Karpas-422 (cell line): ENCODE data around the gene MKLN1. TPM values are rescaled to one million over a fixed set of nuclear protein-coding genes. Genes with fewer than 3 reads are reported as not detected.

Experiments
- DNase-seq: peaks from one replicate; pipeline ENCODE4 v3.0.0-alpha.2; 2015
- H2AFZ ChIP-seq: fragments of 200-600 bp; sonication (generic); 2 replicates; pipeline ENCODE4 v1.6.1; 2014; ENCODE audit warnings: antibody characterized with exemption, low read length, mixed read lengths
- H3K27ac ChIP-seq: fragments of 200-600 bp; sonication (generic); 2 replicates; pipeline ENCODE4 v1.5.1; 2014; ENCODE audit warnings: mild to moderate bottlenecking, low read length, moderate library complexity
- H3K27me3 ChIP-seq: fragments of 200-600 bp; sonication (generic); 2 replicates; pipeline ENCODE4 v1.6.1; 2014; ENCODE audit warnings: low read length, mixed read lengths
- H3K36me3 ChIP-seq: fragments of 200-600 bp; sonication (generic); 2 replicates; pipeline ENCODE4 v1.6.1; 2014; ENCODE audit warnings: low read length, mixed read lengths; ENCODE audit not compliant: insufficient read depth
- H3K4me1 ChIP-seq: fragments of 200-600 bp; sonication (generic); 2 replicates; pipeline ENCODE4 v1.6.1; 2014; ENCODE audit warnings: mild to moderate bottlenecking, low read length, mixed read lengths
- H3K4me2 ChIP-seq: fragments of 200-600 bp; sonication (generic); 2 replicates; pipeline ENCODE4 v1.6.1; 2014; ENCODE audit warnings: low read length, low read depth, mild to moderate bottlenecking; ENCODE audit not compliant: poor library complexity, severe bottlenecking
- H3K4me3 ChIP-seq: fragments of 200-600 bp; sonication (generic); 2 replicates; pipeline ENCODE4 v1.5.1; 2014; ENCODE audit warnings: mild to moderate bottlenecking, antibody characterized with exemption, low read length, mixed read lengths
- H3K79me2 ChIP-seq: fragments of 200-600 bp; sonication (generic); 2 replicates; pipeline ENCODE4 v1.6.1; 2014; ENCODE audit warnings: mild to moderate bottlenecking, low read length, mixed read lengths
- H3K9ac ChIP-seq: fragments of 200-600 bp; sonication (generic); 2 replicates; pipeline ENCODE4 v1.6.0; 2014; ENCODE audit warnings: low read length
- H3K9me2 ChIP-seq: fragments of 200-600 bp; sonication (generic), shearing (Covaris generic); replicated peaks from 2 replicates; pipeline ENCODE4 v1.6.0; 2014; ENCODE audit warnings: mild to moderate bottlenecking, low read length, moderate library complexity; ENCODE audit not compliant: insufficient read depth
- H3K9me3 ChIP-seq: fragments of 300-700, 200-600 bp; sonication (generic); 2 replicates; pipeline ENCODE4 v1.6.1; 2014; ENCODE audit warnings: low read length, mixed read lengths
- H4K20me1 ChIP-seq: fragments of 200-600 bp; sonication (generic); 2 replicates; pipeline ENCODE4 v1.6.1; 2014; ENCODE audit warnings: mild to moderate bottlenecking, antibody characterized with exemption, low read length, low read depth; ENCODE audit not compliant: insufficient read depth
- total RNA-seq: library from RNA; depleted of rRNA; stranded (reverse); fragments of >200 nt; shearing (Covaris generic); gene quantifications from 2 replicates; pipeline ENCODE4 v1.2.3, GENCODE V29; 2014; ENCODE audit warnings: low replicate concordance

Gene MKLN1
- total RNA-seq, 1 experiment from 2014 or later: 70.8 TPM

DNA sequence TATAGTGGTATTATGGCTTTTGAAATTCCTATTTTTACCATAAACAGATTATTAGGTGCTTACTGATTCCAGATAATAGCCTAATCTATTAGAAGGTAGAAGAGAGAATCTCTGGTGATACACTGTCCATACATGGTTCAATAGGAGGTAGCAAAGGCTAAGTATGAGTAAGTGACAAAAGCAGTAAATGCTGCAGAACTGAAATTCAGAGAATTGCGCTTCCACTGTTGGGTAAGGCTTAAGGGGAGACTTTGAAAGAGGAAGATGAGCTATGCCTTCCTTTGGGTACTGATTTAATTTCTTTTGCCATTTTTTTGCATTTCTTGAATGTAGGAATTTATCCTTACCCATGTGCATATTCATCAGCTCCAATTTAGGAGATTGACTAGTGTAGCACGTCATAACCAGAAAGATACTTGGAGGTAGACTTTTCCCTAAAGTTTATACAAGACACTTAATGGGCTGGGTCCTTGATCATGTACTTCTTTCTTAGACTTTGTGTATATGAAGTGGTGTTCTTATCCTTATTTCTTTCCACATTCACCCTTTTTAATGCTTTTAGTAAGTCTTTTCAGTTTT lies 15.3 kb downstream of the MKLN1 start:
- Histone ChIP-seq H3K9me3 (no peaks in the 10 kb centered on the region), H3K9ac (no peak overlapping the region), H3K4me3 (no peak overlapping the region), H4K20me1 (0 out of 2 replicates have a peak, but pooled peaks cover 2% of the 10 kb centered on the region), H3K4me2 (no peak overlapping the region), H3K79me2 (peaks cover 100% of the 10 kb centered on the region), H3K36me3 (0 out of 2 replicates have a peak, but pooled peaks cover 8% of the 10 kb centered on the region), H3K27ac (no peak overlapping the region), H3K27me3 (no peaks in the 10 kb centered on the region), H3K9me2 (no peaks in the 10 kb centered on the region), H2AFZ (no peak overlapping the region), H3K4me1 (0 out of 2 replicates have a peak, but pooled peaks cover 2% of the 10 kb centered on the region)
- DNase-seq: no peak

DNA sequence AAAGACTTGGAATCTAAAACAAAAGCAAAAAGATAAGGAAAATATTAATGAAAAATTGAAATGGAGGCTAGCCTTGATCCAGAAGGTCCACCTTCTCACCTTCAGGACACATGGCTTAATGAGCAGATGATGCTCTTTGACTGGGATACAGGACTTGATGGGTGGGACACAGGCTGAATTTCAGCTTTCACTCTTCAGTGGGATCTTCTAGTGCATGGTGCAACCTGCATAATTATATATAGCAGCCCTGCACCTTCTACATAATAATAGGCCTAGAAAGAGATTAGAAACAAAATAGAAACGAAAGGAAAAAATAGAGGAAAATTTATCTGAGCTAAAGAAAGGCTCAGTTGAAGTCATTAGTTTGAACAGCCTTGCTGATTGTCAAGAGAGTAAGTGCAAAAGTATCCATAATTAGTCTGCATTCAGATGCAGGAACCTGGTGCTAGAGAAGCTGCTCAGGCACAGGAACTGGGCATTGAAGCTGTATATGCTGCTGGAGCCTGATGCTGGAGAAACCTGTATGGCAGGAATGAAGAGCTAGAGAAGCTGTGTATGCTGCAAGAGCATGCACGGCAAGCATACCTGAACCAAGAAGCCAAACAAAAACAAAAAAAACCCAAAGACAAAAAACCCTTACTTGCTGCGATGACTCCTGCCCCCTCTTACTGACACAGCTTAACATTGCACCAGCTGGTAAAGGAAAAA lies 19.4 kb downstream of the MKLN1 start:
- no peak overlapping the region for H3K4me2 ChIP-seq
- H4K20me1 ChIP-seq: no peaks in the 10 kb centered on the region
- H3K27me3 ChIP-seq: no peaks in the 10 kb centered on the region
- H3K9me2 ChIP-seq: no peaks in the 10 kb centered on the region
- H3K27ac ChIP-seq: no peak overlapping the region
- H3K79me2 ChIP-seq: peaks cover 98% of the 10 kb centered on the region
- H3K9ac ChIP-seq: no peak overlapping the region
- no peak overlapping the region for H3K4me3 ChIP-seq
- DNase-seq: no peak
- H2AFZ ChIP-seq: no peak overlapping the region
- H3K36me3 ChIP-seq: 0 out of 2 replicates have a peak, but pooled peaks cover 11% of the 10 kb centered on the region
- peaks cover under 1% of the 10 kb centered on the region; the same call in 1 of the 2 replicates for H3K4me1 ChIP-seq
- H3K9me3 ChIP-seq: no peaks in the 10 kb centered on the region

- no peak overlapping the region for H3K4me3 ChIP-seq
- no peak for DNase-seq
- no peaks in the 10 kb centered on the region for H3K9me3 ChIP-seq
- H3K79me2 ChIP-seq: peaks cover 98% of the 10 kb centered on the region
- H2AFZ ChIP-seq: no peak overlapping the region
- no peak overlapping the region for H3K27ac ChIP-seq
- H3K4me2 ChIP-seq: no peak overlapping the region
- no peaks in the 10 kb centered on the region for H3K27me3 ChIP-seq
- no peaks in the 10 kb centered on the region for H3K9me2 ChIP-seq
- no peak overlapping the region for H3K9ac ChIP-seq
- peaks cover 17% of the 10 kb centered on the region for H3K4me1 ChIP-seq
- H3K36me3 ChIP-seq: 0 out of 2 replicates have a peak, but pooled peaks cover 6% of the 10 kb centered on the region
- peaks cover 3% of the 10 kb centered on the region; the same call in 1 of the 2 replicates for H4K20me1 ChIP-seq
Observed at GRCh38 chr7:131352032-131352431, 24.4 kb downstream of the MKLN1 start.

DNA sequence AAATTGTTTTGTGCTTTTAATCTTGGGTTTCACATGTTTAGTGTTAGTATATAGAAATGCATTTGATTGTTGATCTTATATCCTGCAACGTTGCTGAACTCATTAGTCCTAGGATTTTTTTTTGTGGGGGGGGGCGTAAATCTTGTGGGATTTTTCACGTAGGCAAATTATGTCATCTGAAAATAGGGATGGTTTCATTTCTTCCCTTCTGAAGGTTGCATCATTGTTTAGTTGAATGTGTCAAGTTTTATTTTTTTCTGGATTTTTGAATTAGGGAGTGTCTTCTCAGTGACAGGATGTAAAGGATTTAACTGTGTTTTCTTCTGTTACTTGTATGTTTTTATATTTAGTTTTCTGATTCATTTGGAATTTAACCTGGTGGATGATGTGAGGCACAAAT lies 26.7 kb downstream of the MKLN1 start:
- H3K27me3 ChIP-seq: no peaks in the 10 kb centered on the region
- H4K20me1 ChIP-seq: peaks cover 3% of the 10 kb centered on the region; the same call in 1 of the 2 replicates

DNA sequence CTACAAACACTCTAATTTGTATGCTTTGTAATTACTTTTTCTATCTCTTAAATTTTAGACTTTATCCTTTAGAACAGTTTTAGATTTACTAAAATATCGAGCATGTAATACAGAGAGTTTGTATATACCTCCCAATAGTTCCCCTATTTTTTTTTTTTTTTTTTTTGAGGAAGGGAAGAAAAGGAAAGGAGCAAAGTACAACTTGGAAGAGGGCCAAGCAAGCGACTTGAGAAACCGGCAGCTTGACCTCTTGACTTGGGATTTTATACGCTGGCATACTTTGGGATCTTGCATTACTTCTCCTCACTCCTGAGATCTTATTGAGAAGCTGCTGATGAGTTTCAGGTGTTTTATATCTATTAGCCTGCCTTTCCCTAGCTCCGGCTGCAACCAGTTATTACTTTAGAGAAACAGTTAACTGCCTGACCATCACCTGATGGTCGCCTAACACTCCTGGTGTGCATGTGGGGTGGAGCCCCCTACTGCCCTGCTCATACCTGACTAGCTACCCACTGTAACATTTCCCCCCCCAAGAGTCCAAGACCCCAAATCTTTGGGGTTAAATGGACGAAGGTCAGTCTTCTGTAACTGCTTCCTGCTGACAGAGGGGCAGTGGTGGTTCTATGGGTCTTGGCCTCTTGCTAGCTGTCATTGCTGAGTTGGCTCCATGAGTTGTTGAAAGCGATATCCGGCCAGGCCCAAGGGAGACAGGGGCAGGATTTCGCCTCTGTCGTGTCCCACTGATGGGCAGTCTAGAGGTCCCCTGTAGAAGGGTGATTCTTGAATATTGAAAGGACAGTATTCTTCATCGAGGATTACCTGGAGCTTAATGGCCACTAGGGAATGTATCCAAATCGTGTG lies 28.5 kb downstream of the MKLN1 start:
- H3K9me2 ChIP-seq: no peaks in the 10 kb centered on the region
- peaks cover 35% of the 10 kb centered on the region for H3K4me1 ChIP-seq
- H3K4me2 ChIP-seq: no peak overlapping the region
- H3K27me3 ChIP-seq: no peaks in the 10 kb centered on the region
- H3K79me2 ChIP-seq: peaks cover 100% of the 10 kb centered on the region
- H3K9me3 ChIP-seq: no peaks in the 10 kb centered on the region
- no peak overlapping the region for H3K9ac ChIP-seq
- H2AFZ ChIP-seq: no peak overlapping the region
- H3K36me3 ChIP-seq: no peaks in the 10 kb centered on the region
- no peak for DNase-seq
- peaks cover 3% of the 10 kb centered on the region; the same call in 1 of the 2 replicates for H4K20me1 ChIP-seq
- H3K4me3 ChIP-seq: no peak overlapping the region
- H3K27ac ChIP-seq: no peak overlapping the region

More for the DNA sequence above, 26.7 kb downstream of the MKLN1 start:
- Histone ChIP-seq H3K4me2 (no peak overlapping the region), H3K79me2 (peaks cover 98% of the 10 kb centered on the region), H3K36me3 (0 out of 2 replicates have a peak, but pooled peaks cover 6% of the 10 kb centered on the region), H3K9me2 (no peaks in the 10 kb centered on the region), H3K27ac (no peak overlapping the region), H2AFZ (no peak overlapping the region), H3K9ac (no peak overlapping the region), H3K9me3 (no peaks in the 10 kb centered on the region), H3K4me3 (no peak overlapping the region), H3K4me1 (peaks cover 29% of the 10 kb centered on the region)
- no peak for DNase-seq

GRCh38 chr7:131357282-131357880 lies 29.7 kb downstream of the MKLN1 start:
- H3K9me3 ChIP-seq: no peaks in the 10 kb centered on the region
- H3K79me2 ChIP-seq: peaks cover 100% of the 10 kb centered on the region
- H3K36me3 ChIP-seq: no peaks in the 10 kb centered on the region
- H3K4me3 ChIP-seq: no peak overlapping the region
- H4K20me1 ChIP-seq: peaks cover 3% of the 10 kb centered on the region; the same call in 1 of the 2 replicates
- H3K27me3 ChIP-seq: no peaks in the 10 kb centered on the region
- H3K4me1 ChIP-seq: peaks cover 34% of the 10 kb centered on the region
- H3K4me2 ChIP-seq: no peak overlapping the region
- no peak overlapping the region for H3K9ac ChIP-seq
- no peak overlapping the region for H2AFZ ChIP-seq
- H3K27ac ChIP-seq: no peak overlapping the region
- no peak for DNase-seq
- H3K9me2 ChIP-seq: no peaks in the 10 kb centered on the region

- peaks cover 27% of the 10 kb centered on the region for H3K4me1 ChIP-seq
- no peak for DNase-seq
- H3K9me3 ChIP-seq: no peaks in the 10 kb centered on the region
- no peak overlapping the region for H3K9ac ChIP-seq
- H3K27ac ChIP-seq: no peak overlapping the region
- H2AFZ ChIP-seq: no peak overlapping the region
- no peak overlapping the region for H3K4me3 ChIP-seq
- H4K20me1 ChIP-seq: peaks cover 3% of the 10 kb centered on the region; the same call in 1 of the 2 replicates
- no peaks in the 10 kb centered on the region for H3K27me3 ChIP-seq
- no peaks in the 10 kb centered on the region for H3K36me3 ChIP-seq
- no peak overlapping the region for H3K4me2 ChIP-seq
- H3K9me2 ChIP-seq: no peaks in the 10 kb centered on the region
- H3K79me2 ChIP-seq: peaks cover 100% of the 10 kb centered on the region
Observed at GRCh38 chr7:131358636-131359035, 31.0 kb downstream of the MKLN1 start.
